HG02870 (cell line): ENCODE measurements around the gene KPTN.

Experiments used
- ATAC-seq: cut with Tn5 transposase; IDR thresholded peaks from one replicate; pipeline ENCODE4 v1.9.1; 2021; ENCODE audit warnings: mild to moderate bottlenecking, moderate library complexity; ENCODE audit not compliant: unreplicated experiment

Gene KPTN

DNA sequence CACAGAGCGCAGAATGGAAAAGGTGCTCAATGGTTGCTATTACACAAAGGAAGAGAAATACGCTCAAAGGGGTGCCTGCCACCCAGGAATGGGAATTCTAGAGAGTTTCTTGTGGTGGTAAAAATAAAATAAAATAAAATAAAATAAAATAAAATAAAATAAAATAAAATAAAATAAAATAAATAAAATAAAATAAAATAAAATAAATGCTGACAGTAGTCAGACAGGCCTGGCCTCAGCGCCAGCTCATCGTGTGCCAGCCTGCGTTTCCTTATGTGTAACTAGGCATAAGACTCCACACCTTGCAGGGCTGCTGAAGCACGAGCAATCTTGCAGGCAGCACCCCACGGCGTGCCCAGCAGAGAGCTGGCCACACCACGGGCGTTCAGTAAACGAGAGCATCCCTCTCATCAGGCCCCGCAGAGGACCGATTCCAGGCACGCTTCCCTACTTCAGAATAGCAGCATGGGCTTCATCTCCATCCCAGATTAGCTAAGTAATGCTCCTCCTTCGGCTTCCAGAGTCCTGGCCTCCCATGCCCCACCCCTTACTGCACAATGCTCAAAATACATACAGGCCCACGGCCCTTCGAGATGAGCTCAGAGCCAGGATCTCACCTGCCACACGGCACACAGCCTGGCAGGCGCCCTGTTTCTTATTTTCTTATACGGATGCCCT, 25.3 kb upstream of the KPTN start:
- ATAC-seq = no peak

DNA sequence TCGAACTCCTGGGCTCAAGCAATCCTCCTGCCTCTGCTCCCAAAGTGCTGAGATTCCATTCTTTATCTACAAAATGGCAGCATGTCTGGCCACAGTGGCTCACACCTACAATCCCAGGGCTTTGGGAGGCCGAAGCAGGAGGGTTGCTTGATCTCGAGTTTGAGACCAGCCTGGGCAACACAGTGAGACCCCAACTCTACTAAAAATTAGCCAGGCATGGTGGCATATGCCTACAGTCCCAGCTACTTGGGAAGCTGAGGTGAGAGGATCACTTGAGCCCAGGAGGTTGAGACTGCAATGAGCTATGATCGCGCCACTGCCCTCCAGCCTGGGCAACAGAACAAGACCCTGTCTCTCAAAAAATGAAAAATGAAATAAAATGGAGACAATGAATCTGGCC, 24.7 kb upstream of the KPTN start:
- no peak for ATAC-seq

GRCh38 chr19:47507924-47508553, 24.0 kb upstream of the KPTN start:
- ATAC-seq = no peak

GRCh38 chr19:47507012-47507411, 23.0 kb upstream of the KPTN start:
- no peak for ATAC-seq

DNA sequence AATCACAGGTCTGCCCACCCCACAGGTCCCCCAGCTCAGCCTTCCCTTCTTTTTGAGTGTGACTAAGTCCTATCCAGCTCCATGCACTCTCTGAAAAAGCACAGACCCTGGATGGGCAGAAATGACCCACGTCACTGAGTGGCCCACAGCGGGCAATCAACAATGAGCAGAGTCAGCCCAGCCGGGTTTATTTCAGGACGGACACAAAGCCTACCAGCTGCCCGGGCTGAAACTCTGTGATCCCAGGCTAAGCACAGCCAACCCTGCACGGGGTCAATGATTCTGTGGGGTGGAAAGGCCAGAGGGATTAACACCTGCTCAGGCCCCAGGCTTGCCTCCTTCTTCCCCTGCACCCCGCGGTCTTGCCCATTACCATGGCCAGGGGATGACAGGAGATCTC, 22.4 kb upstream of the KPTN start:
- no peak for ATAC-seq

DNA sequence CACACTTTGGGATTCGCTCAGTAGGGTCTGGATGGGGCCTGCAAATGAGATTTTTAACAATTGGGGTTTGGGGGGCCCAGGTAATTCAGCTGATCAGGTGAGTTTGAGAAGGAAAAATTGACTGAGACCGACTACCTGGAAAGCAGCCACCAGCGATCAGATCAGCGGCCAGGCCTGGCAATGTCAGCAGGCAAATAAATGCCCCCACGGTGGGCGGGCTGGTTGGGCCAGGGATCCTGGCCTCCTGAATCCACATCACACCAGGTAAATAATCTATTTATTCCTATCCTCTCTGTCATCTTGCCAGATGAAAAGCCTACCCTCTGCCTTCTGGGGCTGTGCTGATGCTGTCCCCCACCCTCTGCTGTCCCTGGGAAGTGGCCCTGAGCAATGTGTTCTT, 21.5 kb upstream of the KPTN start:
- ATAC-seq = no peak

- ATAC-seq = no peak
Measured at GRCh38 chr19:47503826-47504150, 19.8 kb upstream of the KPTN start.

GRCh38 chr19:47503130-47503825, 19.3 kb upstream of the KPTN start:
- no peak for ATAC-seq

GRCh38 chr19:47499863-47500830, 16.1 kb upstream of the KPTN start:
- ATAC-seq = no peak

DNA sequence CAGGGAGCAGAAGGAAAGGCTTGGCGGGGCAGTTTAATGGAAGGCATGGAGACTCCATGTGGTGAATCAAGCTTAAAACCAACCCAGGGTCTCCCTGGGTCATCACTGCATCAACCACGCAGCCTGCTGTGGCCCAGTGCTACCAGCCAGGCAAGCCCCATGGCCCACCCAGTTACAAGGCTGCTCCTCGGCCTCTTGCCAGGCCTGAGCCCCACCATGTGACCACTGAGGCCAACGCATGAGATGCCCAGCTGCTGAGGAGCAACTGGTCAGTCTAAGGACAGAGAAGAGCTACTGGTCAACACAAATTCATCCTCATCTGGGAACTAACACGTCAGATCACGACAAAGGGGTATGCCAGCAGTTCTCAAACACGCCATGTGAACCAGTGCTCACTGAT, 15.4 kb upstream of the KPTN start:
- no peak for ATAC-seq

GRCh38 chr19:47498561-47498960, 14.5 kb upstream of the KPTN start:
- ATAC-seq = no peak

DNA sequence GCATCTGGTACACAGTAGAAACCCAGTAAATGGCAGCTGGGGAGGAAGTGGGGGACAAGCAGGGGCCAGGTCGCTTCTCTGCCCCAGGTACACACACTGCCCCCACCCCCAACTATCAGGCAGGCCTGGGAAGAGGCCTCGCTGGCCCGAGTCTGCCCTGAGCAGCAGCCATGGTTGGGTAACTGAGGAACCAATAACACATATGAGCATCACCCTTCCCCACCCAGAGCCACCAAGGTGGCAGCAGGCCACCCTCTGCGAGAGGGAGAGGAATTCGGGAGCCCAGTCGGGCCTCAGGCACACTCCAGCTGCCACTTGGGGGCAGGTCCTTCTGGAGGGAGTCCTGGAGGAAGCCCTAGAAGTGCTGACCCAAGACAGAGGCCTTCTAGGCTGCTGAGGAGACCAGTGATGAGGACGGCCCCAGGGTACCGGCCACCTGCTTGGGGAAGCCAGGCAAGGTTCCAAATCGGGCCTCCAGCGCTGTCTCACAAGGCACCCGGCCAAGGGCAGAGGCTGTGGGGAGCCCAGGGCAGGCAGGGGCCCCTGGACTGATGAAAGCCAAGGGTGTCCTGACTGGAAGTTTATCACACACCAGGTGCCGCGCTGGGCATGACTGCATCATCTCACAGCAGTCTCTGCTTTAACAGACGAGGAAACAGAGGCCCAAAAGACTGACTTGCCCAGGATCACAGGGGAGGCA, 14.0 kb upstream of the KPTN start:
- no peak for ATAC-seq

- ATAC-seq = no peak
Measured at GRCh38 chr19:47497050-47497766, 13.2 kb upstream of the KPTN start.

- ATAC-seq = no peak
Measured at GRCh38 chr19:47495478-47496372, 11.7 kb upstream of the KPTN start.

DNA sequence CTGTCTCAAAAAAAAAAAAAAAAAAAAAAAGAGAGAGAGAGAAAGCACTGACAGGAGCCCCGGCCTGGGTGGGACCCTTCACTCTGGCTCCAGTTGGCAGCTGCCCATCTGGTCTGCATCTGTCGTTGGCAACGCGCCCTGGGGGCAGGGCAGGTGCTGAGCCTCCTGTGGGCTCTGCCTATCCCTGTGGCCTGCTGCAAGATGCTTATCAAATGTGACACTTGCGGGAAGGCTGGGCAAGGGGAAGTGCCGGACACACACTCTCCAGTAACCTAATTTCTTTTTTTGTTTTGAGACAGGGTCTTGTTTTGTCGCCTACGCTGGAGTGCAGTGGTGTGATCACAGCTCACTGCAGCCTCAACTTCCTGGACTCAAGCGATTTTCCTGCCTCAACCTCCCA, 10.7 kb upstream of the KPTN start:
- ATAC-seq = no peak

GRCh38 chr19:47494211-47494547, 10.2 kb upstream of the KPTN start:
- ATAC-seq = no peak

- no peak for ATAC-seq
Measured at GRCh38 chr19:47493378-47494210, 9.6 kb upstream of the KPTN start.
